Esophagus muscularis mucosa (tissue), 4 donors: ENCODE data around the gene DAB2. TPM values are rescaled to one million over a fixed set of nuclear protein-coding genes. Genes with fewer than 3 reads are reported as not detected.

Experiments
- DNase-seq: peaks from one replicate; pipeline ENCODE4 v3.0.0-alpha.2; 2017; ENCODE audit errors: extremely low spot score
- H3K27ac ChIP-seq, 4 donors: fragments of 200-600 bp; sonication (generic); replicated peaks in 1 of 4; 1 replicate in 3 of 4; 2 replicates in 1 of 4; pipeline ENCODE4 v1.5.1; 2016 to 2019; ENCODE audit warnings: mild to moderate bottlenecking in 1 of 4
- H3K27me3 ChIP-seq, 4 donors: fragments of 200-600 bp; sonication (generic); one replicate each; pipeline versions ENCODE4 v1.5.1 to v1.6.0; 2016 to 2019
- H3K36me3 ChIP-seq, 4 donors: fragments of 200-600 bp; sonication (generic); one replicate each; pipeline ENCODE4 v1.5.1; 2016 to 2019
- H3K4me1 ChIP-seq, 4 donors: fragments of 200-600 bp; sonication (generic); one replicate each; pipeline ENCODE4 v1.5.1; 2016 to 2019
- H3K4me3 ChIP-seq, 4 donors: fragments of 200-600 bp; sonication (generic); 1 replicate in 2 of 4; 2 replicates in 2 of 4; pipeline ENCODE4 v1.5.1; 2016 to 2019; ENCODE audit warnings: mild to moderate bottlenecking in 4 of 4, moderate library complexity in 1 of 4
- H3K9me3 ChIP-seq, 4 donors: fragments of 200-600 bp; sonication (generic); 1 replicate in 3 of 4; 2 replicates in 1 of 4; pipeline ENCODE4 v1.5.1; 2016 to 2019
- CTCF ChIP-seq, 3 experiments: fragments of 200-600 bp in 2 of 3; fragments of 450-650 bp in 1 of 3; sonication (generic) in 2 of 3; IDR thresholded peaks; one replicate each; pipeline ENCODE4 v1.5.1; 2017 to 2019; ENCODE audit warnings: antibody characterized with exemption in 3 of 3, mild to moderate bottlenecking in 2 of 3, moderate library complexity in 1 of 3
- EP300 ChIP-seq: sonication (generic); formaldehyde crosslinking; IDR thresholded peaks from one replicate; pipeline ENCODE4 v1.6.1; 2017; ENCODE audit warnings: antibody characterized with exemption
- POLR2A ChIP-seq: fragments of 450-650 bp; IDR thresholded peaks from one replicate; pipeline ENCODE4 v1.6.1; 2017; ENCODE audit warnings: antibody characterized with exemption, moderate library complexity, mild to moderate bottlenecking, low read depth
- POLR2AphosphoS5 ChIP-seq, 2 donors: sonication (generic); formaldehyde crosslinking; IDR thresholded peaks; one replicate each; pipeline ENCODE4 v1.6.1; 2017; ENCODE audit warnings: antibody characterized with exemption in 2 of 2
- WGBS: methylation state at CpG from one replicate; pipeline ENCODE4 v1.1.5; 2018; 5-methylcytosine and 5-hydroxymethylcytosine counted together
- intact Hi-C: fragments of 100-400 bp; cut with DNase I; formaldehyde crosslinking; loops from one replicate; pipeline ENCODE4 v1.15.1; 2023
- total RNA-seq, 4 donors: library from RNA; depleted of rRNA; stranded (reverse); fragments of >200 nt; gene quantifications; one replicate each; pipeline versions ENCODE4 v1.1.0 to v1.2.1, GENCODE V29; 2016

Gene DAB2
- total RNA-seq, 4 donors from 2014 or later: 48.7 to 84.3 (median 55.1) TPM

DNA sequence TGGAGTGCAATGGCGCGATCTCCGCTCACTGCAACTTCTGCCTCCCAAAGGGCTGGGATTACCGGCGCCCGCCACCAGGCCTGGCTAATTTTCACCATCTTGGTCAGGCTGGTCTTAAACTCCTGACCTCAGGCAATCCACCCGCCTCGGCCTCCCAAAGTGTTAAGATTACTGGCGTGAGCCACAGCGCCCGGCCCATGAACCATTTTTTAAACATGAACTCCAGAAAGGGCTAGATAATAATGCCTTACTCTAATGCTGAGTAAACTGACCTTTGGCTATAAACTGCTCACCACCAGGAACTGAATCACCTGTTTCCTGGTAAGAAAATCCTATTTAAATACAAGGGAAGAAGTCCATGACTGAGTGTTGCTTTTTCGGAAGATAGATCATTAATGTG, 23.2 kb upstream of the DAB2 start:
- H3K9me3 ChIP-seq: no peaks in the 10 kb centered on the region
- WGBS: 96% methylated on average over 12 of the region's 12 CpGs
- H3K4me1 ChIP-seq: no peaks in the 10 kb centered on the region
- no peak overlapping the region for H3K27ac ChIP-seq
- no peaks in the 10 kb centered on the region for H3K36me3 ChIP-seq
- H3K27me3 ChIP-seq: no peaks in the 10 kb centered on the region
- TF ChIP-seq CTCF (IDR thresholded peaks at IDR 0.05): no peak
- intact Hi-C loops: no loop called here
- H3K4me3 ChIP-seq: no peak overlapping the region
- DNase-seq: no peak

DNA sequence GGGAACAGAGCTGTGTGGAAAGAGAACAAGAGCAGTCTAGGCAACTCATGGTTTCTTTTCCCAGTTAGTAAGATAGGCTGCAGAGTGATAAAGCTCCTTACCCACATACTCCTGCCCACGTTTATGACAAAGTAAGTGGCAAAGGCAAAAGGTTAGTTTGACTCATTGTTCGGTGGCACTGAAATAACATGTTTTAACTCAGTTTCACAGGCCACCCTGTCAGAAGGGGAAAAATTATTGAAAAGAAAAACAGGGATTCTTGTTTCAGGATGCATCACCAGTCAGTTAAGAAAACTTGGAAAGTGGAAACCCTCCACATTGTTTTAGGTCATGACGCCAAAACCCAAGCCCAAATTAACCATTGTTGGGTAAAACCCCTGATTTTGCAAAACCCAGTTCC, 22.3 kb upstream of the DAB2 start:
- Histone ChIP-seq H3K4me1 (peaks cover 0 to under 1% (median 0%) of the 10 kb centered on the region in 4 donors), H3K27me3 (no peaks in the 10 kb centered on the region), H3K36me3 (no peaks in the 10 kb centered on the region), H3K27ac (no peak overlapping the region), H3K4me3 (no peak overlapping the region), H3K9me3 (no peaks in the 10 kb centered on the region)
- intact Hi-C loops: no loop called here
- no peak for DNase-seq
- TF ChIP-seq POLR2A (no peak), POLR2AphosphoS5 (IDR thresholded peaks at IDR 0.05) (no peak), EP300 (no peak), CTCF (IDR thresholded peaks at IDR 0.05) (no peak)
- whole genome bisulfite sequencing: 91% methylated on average over 3 of the region's 3 CpGs

- no peak for DNase-seq
- Histone ChIP-seq H3K36me3 (no peaks in the 10 kb centered on the region), H3K4me3 (no peak overlapping the region), H3K27ac (no peak overlapping the region), H3K27me3 (no peaks in the 10 kb centered on the region), H3K4me1 (peaks cover 0 to 8% (median 4%) of the 10 kb centered on the region in 4 donors), H3K9me3 (no peaks in the 10 kb centered on the region)
- WGBS: 87% methylated on average over 3 of the region's 3 CpGs
- TF ChIP-seq EP300 (no peak), POLR2AphosphoS5 (IDR thresholded peaks at IDR 0.05) (no peak), CTCF (IDR thresholded peaks at IDR 0.05) (no peak), POLR2A (no peak)
- intact Hi-C loops: no loop called here
These were observed 21.5 kb upstream of the DAB2 start for GRCh38 chr5:39446231-39446630.

DNA sequence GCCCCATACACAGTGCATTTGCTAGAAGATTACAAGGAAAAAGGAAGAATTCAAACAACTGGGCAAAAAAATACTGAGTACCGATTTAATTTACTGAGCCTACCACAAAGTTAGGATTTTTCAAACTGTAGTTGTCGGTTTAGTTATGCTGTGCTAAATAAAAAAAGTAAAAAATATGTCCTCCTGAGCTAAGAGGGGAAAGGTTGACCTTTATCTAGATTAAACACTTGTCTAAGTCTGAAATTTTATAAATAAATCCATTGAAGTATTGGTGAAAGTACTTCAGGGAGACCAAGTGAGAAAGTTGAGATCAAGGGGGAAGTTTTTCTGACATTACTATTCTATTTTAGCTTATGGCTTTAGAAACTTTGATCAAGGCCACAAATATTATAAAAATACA, 19.1 kb upstream of the DAB2 start:
- no peaks in the 10 kb centered on the region for H3K9me3 ChIP-seq
- no peaks in the 10 kb centered on the region for H3K27me3 ChIP-seq
- TF ChIP-seq EP300 (no peak), POLR2A (no peak), CTCF (IDR thresholded peaks at IDR 0.05) (no peak), POLR2AphosphoS5 (IDR thresholded peaks at IDR 0.05) (no peak)
- DNase-seq: no peak
- H3K27ac ChIP-seq: no peak overlapping the region
- intact Hi-C loops: no loop called here
- H3K4me3 ChIP-seq: no peak overlapping the region
- H3K4me1 ChIP-seq: peaks cover 0 to 9% (median 7%) of the 10 kb centered on the region in 4 donors
- 88% methylated on average over 2 of the region's 2 CpGs for WGBS
- H3K36me3 ChIP-seq: no peaks in the 10 kb centered on the region

GRCh38 chr5:39442991-39443390, 18.2 kb upstream of the DAB2 start:
- no peaks in the 10 kb centered on the region for H3K27me3 ChIP-seq
- intact Hi-C loops: no loop called here
- H3K27ac ChIP-seq: no peak overlapping the region
- TF ChIP-seq POLR2A: no peak
- no peak for TF ChIP-seq EP300
- no peak for TF ChIP-seq POLR2AphosphoS5 (IDR thresholded peaks at IDR 0.05)
- no peak for TF ChIP-seq CTCF (IDR thresholded peaks at IDR 0.05)
- DNase-seq: no peak
- H3K4me3 ChIP-seq: no peak overlapping the region
- WGBS: 61% methylated on average over 3 of the region's 3 CpGs
- peaks cover 0 to 9% (median 7%) of the 10 kb centered on the region in 4 donors for H3K4me1 ChIP-seq
- no peaks in the 10 kb centered on the region for H3K9me3 ChIP-seq
- no peaks in the 10 kb centered on the region for H3K36me3 ChIP-seq
